Trophoblast cell (in vitro differentiated cells and primary cell): ENCODE measurements around the gene TNFSF4.

Experiments
- DNase-seq, 2 donors: peaks; one replicate each; pipeline ENCODE4 v3.0.0-alpha.2; 2016
- H2AFZ ChIP-seq: 2 replicates; pipeline ENCODE4 v1.6.1; 2013; ENCODE audit warnings: low read length, moderate library complexity, mild to moderate bottlenecking; ENCODE audit not compliant: insufficient read depth, poor library complexity
- H2AK5ac ChIP-seq: 2 replicates; pipeline ENCODE4 v1.6.1; 2013; ENCODE audit warnings: mild to moderate bottlenecking, low read length
- H2BK120ac ChIP-seq: 2 replicates; pipeline ENCODE4 v1.6.1; 2013; ENCODE audit warnings: low read length, mild to moderate bottlenecking, moderate library complexity; ENCODE audit not compliant: insufficient read depth, poor library complexity
- H2BK12ac ChIP-seq: 2 replicates; pipeline ENCODE4 v1.6.1; 2013; ENCODE audit warnings: mild to moderate bottlenecking, low read length, moderate library complexity
- H2BK5ac ChIP-seq: 2 replicates; pipeline ENCODE4 v1.6.1; 2013; ENCODE audit warnings: low read length, low read depth, moderate library complexity, mild to moderate bottlenecking; ENCODE audit not compliant: poor library complexity
- H3K14ac ChIP-seq: 2 replicates; pipeline ENCODE4 v1.6.1; 2013; ENCODE audit warnings: mild to moderate bottlenecking, low read length
- H3K18ac ChIP-seq: 2 replicates; pipeline ENCODE4 v1.6.1; 2013; ENCODE audit warnings: mild to moderate bottlenecking, low read length
- H3K23ac ChIP-seq: 2 replicates; pipeline ENCODE4 v1.6.1; 2013; ENCODE audit warnings: low read length
- H3K27ac ChIP-seq: 2 replicates; pipeline ENCODE4 v1.5.1; 2013; ENCODE audit warnings: low read depth, mild to moderate bottlenecking, inconsistent platforms, low read length, moderate library complexity
- H3K27me3 ChIP-seq: 2 replicates; pipeline ENCODE4 v1.6.1; 2013; ENCODE audit warnings: inconsistent platforms, mild to moderate bottlenecking, low read length, moderate library complexity; ENCODE audit not compliant: insufficient read depth
- H3K36me3 ChIP-seq, 2 experiments: 1 replicate in 1 of 2; 2 replicates in 1 of 2; pipeline ENCODE4 v1.6.1; 2013; ENCODE audit warnings: low read length in 2 of 2, mild to moderate bottlenecking in 2 of 2, moderate library complexity in 1 of 2; ENCODE audit not compliant: insufficient read depth in 2 of 2, control insufficient read depth in 1 of 2
- H3K4ac ChIP-seq: 2 replicates; pipeline ENCODE4 v1.6.1; 2013; ENCODE audit warnings: low read depth, mild to moderate bottlenecking, low read length, moderate library complexity
- H3K4me1 ChIP-seq, 2 experiments: 1 replicate in 1 of 2; 2 replicates in 1 of 2; pipeline ENCODE4 v1.6.1; 2013; ENCODE audit warnings: low read length in 2 of 2, mild to moderate bottlenecking in 2 of 2, moderate library complexity in 1 of 2; ENCODE audit not compliant: insufficient read depth in 2 of 2, control insufficient read depth in 1 of 2
- H3K4me2 ChIP-seq: 2 replicates; pipeline ENCODE4 v1.6.1; 2013; ENCODE audit warnings: inconsistent platforms, mild to moderate bottlenecking, low read length, moderate library complexity
- H3K4me3 ChIP-seq: 2 replicates; pipeline ENCODE4 v1.5.1; 2013; ENCODE audit warnings: mild to moderate bottlenecking, low read depth, low read length, inconsistent platforms
- H3K79me1 ChIP-seq: one replicate; pipeline ENCODE4 v1.6.1; 2013; ENCODE audit warnings: low read length
- H3K79me2 ChIP-seq: 2 replicates; pipeline ENCODE4 v1.6.1; 2013; ENCODE audit warnings: low read length, mild to moderate bottlenecking; ENCODE audit not compliant: control insufficient read depth, insufficient read depth, poor library complexity
- H3K9ac ChIP-seq: 2 replicates; pipeline ENCODE4 v1.6.1; 2013; ENCODE audit warnings: mild to moderate bottlenecking, low read length
- H3K9me3 ChIP-seq: 2 replicates; pipeline ENCODE4 v1.6.1; 2013; ENCODE audit warnings: low read depth, mild to moderate bottlenecking, control low read depth, inconsistent platforms, low read length; ENCODE audit not compliant: insufficient read depth
- H4K12ac ChIP-seq: 2 replicates; pipeline ENCODE4 v1.6.1; 2013; ENCODE audit warnings: low read depth, mild to moderate bottlenecking, low read length, moderate library complexity
- H4K8ac ChIP-seq: 2 replicates; pipeline ENCODE4 v1.6.1; 2013; ENCODE audit warnings: low read depth, mild to moderate bottlenecking, low read length, moderate library complexity
- H4K91ac ChIP-seq: one replicate; pipeline ENCODE4 v1.6.1; 2013; ENCODE audit warnings: low read depth, mild to moderate bottlenecking, low read length, moderate library complexity
- WGBS: extraction: QIAGEN DNeasy Blood & Tissue Kit; methylation state at CpG from one replicate; pipeline ENCODE4 v1.1.7; 2013; ENCODE audit warnings: missing lambda C conversion rate; ENCODE audit not compliant: insufficient read length, insufficient coverage; ENCODE audit errors: extremely low coverage; 5-methylcytosine and 5-hydroxymethylcytosine counted together

The TNFSF4 gene

GRCh38 chr1:173210716-173211231, 3.6 kb upstream of the TNFSF4 start:
- no peak for DNase-seq
- no peak overlapping the region for H2AK5ac ChIP-seq
- H3K14ac ChIP-seq: no peak overlapping the region
- no peak overlapping the region for H2BK120ac ChIP-seq
- no peak overlapping the region for H4K12ac ChIP-seq
- H3K4me3 ChIP-seq: no peak overlapping the region
- no peak overlapping the region for H3K18ac ChIP-seq
- no peak overlapping the region for H2BK12ac ChIP-seq
- no peak overlapping the region for H3K27ac ChIP-seq
- H3K36me3 ChIP-seq: no peaks in the 10 kb centered on the region
- H3K4me2 ChIP-seq: no peak overlapping the region
- H3K23ac ChIP-seq: no peak overlapping the region
- H3K4me1 ChIP-seq: peaks cover under 1% of the 10 kb centered on the region in 2 experiments
- no peak overlapping the region for H4K8ac ChIP-seq
- no peaks in the 10 kb centered on the region for H3K27me3 ChIP-seq
- no peak overlapping the region for H3K4ac ChIP-seq
- no peaks in the 10 kb centered on the region for H3K79me1 ChIP-seq
- WGBS: no CpG with 5 or more reads among the region's 1 CpG
- no peak overlapping the region for H2AFZ ChIP-seq
- peaks cover 2% of the 10 kb centered on the region for H3K9me3 ChIP-seq
- H4K91ac ChIP-seq: no peak overlapping the region
- no peak overlapping the region for H2BK5ac ChIP-seq
- no peaks in the 10 kb centered on the region for H3K79me2 ChIP-seq
- no peak overlapping the region for H3K9ac ChIP-seq

DNA sequence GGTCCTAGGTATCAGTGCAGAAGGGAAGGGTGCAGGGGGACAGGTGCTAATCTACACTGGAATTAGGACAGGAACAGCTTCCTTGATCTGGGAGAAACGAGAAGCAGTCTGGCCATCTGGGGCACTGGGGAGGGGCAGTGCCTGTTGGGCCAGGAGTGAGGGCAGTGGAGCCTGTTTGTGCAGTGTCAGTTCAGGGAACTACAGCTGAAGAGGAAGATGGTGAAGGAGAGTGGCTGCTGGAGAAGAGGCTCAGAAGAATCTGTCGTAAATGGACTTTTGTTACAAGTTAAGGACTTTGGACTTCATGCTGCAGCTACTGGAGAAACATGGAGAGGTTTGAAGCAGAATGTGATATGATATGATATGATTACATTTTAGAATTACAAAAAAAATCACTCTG, 3.2 kb upstream of the TNFSF4 start:
- Histone ChIP-seq H3K4ac (no peak overlapping the region), H3K79me1 (no peaks in the 10 kb centered on the region), H3K4me1 (peaks cover 4 to 6% of the 10 kb centered on the region in 2 experiments), H3K4me2 (no peak overlapping the region), H3K27ac (no peak overlapping the region), H3K79me2 (no peaks in the 10 kb centered on the region), H3K9me3 (peaks cover 2% of the 10 kb centered on the region), H4K12ac (no peak overlapping the region), H3K23ac (no peak overlapping the region), H3K14ac (no peak overlapping the region), H2AFZ (no peak overlapping the region), H2BK5ac (no peak overlapping the region), H3K18ac (no peak overlapping the region), H3K27me3 (no peaks in the 10 kb centered on the region), H2BK12ac (no peak overlapping the region), H2BK120ac (no peak overlapping the region), H3K4me3 (no peak overlapping the region), H4K8ac (no peak overlapping the region), H3K9ac (no peak overlapping the region), H2AK5ac (no peak overlapping the region), H3K36me3 (no peaks in the 10 kb centered on the region), H4K91ac (no peak overlapping the region)
- WGBS: no CpG with 5 or more reads among the region's 2 CpGs
- DNase-seq: no peak

GRCh38 chr1:173208868-173209267, 1.7 kb upstream of the TNFSF4 start:
- no peak overlapping the region for H3K4me2 ChIP-seq
- no peaks in the 10 kb centered on the region for H3K36me3 ChIP-seq
- H2BK12ac ChIP-seq: no peak overlapping the region
- H2BK5ac ChIP-seq: no peak overlapping the region
- H2BK120ac ChIP-seq: no peak overlapping the region
- H4K8ac ChIP-seq: no peak overlapping the region
- H4K12ac ChIP-seq: no peak overlapping the region
- H3K27me3 ChIP-seq: no peaks in the 10 kb centered on the region
- no peaks in the 10 kb centered on the region for H3K79me1 ChIP-seq
- H3K23ac ChIP-seq: no peak overlapping the region
- H4K91ac ChIP-seq: no peak overlapping the region
- H3K18ac ChIP-seq: no peak overlapping the region
- WGBS: no CpG with 5 or more reads among the region's 4 CpGs
- H3K9ac ChIP-seq: no peak overlapping the region
- peaks cover 6 to 7% of the 10 kb centered on the region in 2 experiments for H3K4me1 ChIP-seq
- no peaks in the 10 kb centered on the region for H3K79me2 ChIP-seq
- H3K9me3 ChIP-seq: peaks cover 2% of the 10 kb centered on the region
- no peak overlapping the region for H3K27ac ChIP-seq
- H3K4ac ChIP-seq: no peak overlapping the region
- no peak overlapping the region for H3K14ac ChIP-seq
- DNase-seq: no peak
- no peak overlapping the region for H3K4me3 ChIP-seq
- H2AK5ac ChIP-seq: no peak overlapping the region
- no peak overlapping the region for H2AFZ ChIP-seq

DNA sequence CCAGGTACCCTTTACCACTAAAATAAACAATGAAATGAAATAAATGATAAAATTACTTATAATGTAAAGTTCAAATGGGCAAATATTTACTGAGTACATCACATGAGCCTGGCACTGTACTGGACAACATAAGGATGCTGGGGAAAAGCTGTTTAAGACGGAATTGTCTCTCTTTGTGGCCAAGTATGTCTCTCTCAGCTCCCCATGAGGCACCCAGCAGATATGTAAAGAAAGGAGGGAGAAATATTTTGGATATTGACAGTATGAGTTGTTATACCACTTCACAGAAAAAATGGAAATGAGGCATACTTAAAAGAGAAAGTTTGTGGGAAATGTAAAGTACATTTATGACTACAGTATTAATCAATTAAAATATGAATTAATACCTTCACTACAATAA, 1.0 kb upstream of the TNFSF4 start:
- H4K12ac ChIP-seq: no peak overlapping the region
- no peak overlapping the region for H2BK120ac ChIP-seq
- H3K27ac ChIP-seq: no peak overlapping the region
- H3K9ac ChIP-seq: no peak overlapping the region
- H4K8ac ChIP-seq: no peak overlapping the region
- H3K36me3 ChIP-seq: no peaks in the 10 kb centered on the region
- no peaks in the 10 kb centered on the region for H3K79me2 ChIP-seq
- no peaks in the 10 kb centered on the region for H3K79me1 ChIP-seq
- no peak overlapping the region for H2AK5ac ChIP-seq
- H3K4me1 ChIP-seq: peaks cover 6 to 7% of the 10 kb centered on the region in 2 experiments
- no peak overlapping the region for H3K4me3 ChIP-seq
- H2BK12ac ChIP-seq: no peak overlapping the region
- H3K27me3 ChIP-seq: no peaks in the 10 kb centered on the region
- no CpG with 5 or more reads among the region's 1 CpG for WGBS
- no peak overlapping the region for H4K91ac ChIP-seq
- H3K4ac ChIP-seq: no peak overlapping the region
- H3K18ac ChIP-seq: no peak overlapping the region
- peaks cover 2% of the 10 kb centered on the region for H3K9me3 ChIP-seq
- no peak overlapping the region for H2AFZ ChIP-seq
- no peak overlapping the region for H3K4me2 ChIP-seq
- no peak overlapping the region for H3K14ac ChIP-seq
- no peak overlapping the region for H3K23ac ChIP-seq
- peak in 1 of 2 donors; percentile 21 for DNase-seq
- H2BK5ac ChIP-seq: no peak overlapping the region
